B cell (primary cell): ENCODE measurements around the gene SMLR1. TPM values are rescaled to one million over a fixed set of nuclear protein-coding genes. Genes with fewer than 3 reads are reported as not detected.

Source experiments
- ATAC-seq: fragments of 200-7000 bp; cut with Tn5 transposase; one replicate; pipeline ENCODE4 v1.10.0; 2021; ENCODE audit warnings: low read depth, mild to moderate bottlenecking, moderate number of reproducible peaks, moderate library complexity
- CTCF ChIA-PET: fragments of 350-600 bp; sonication (Branson Sonifier 250); formaldehyde crosslinking; loops from one replicate; lab custom pipeline; 2021; ENCODE audit warnings: antibody characterized with exemption, inconsistent platforms; lab: Charles Lee
- POLR2A ChIA-PET: fragments of 350-600 bp; sonication (Branson Sonifier 250); formaldehyde crosslinking; loops from one replicate; lab custom pipeline; 2021; ENCODE audit warnings: antibody characterized with exemption; lab: Charles Lee
- DNase-seq: peaks from one replicate; pipeline ENCODE4 v3.0.0; 2013
- H2AFZ ChIP-seq: 2 replicates; pipeline ENCODE4 v1.6.1; 2012; ENCODE audit warnings: mild to moderate bottlenecking, low read depth, low read length; ENCODE audit not compliant: insufficient read depth, poor library complexity, severe bottlenecking
- H3K27ac ChIP-seq, 2 donors: 1 replicate in 1 of 2; 2 replicates in 1 of 2; pipeline ENCODE4 v1.5.1; 2012 to 2013; ENCODE audit warnings: low read length in 2 of 2, mild to moderate bottlenecking in 2 of 2, moderate library complexity in 1 of 2
- H3K27me3 ChIP-seq, 4 experiments: fragments of 200-600 bp in 1 of 4; sonication (generic) in 1 of 4; replicated peaks in 1 of 4; 1 replicate in 2 of 4; 2 replicates in 2 of 4; pipeline versions ENCODE4 v1.6.1 to v1.7.0; 2013 to 2016; ENCODE audit warnings: low read length in 3 of 4, mild to moderate bottlenecking in 2 of 4, mixed read lengths in 1 of 4, moderate library complexity in 1 of 4; ENCODE audit not compliant: insufficient read depth in 4 of 4, control insufficient read depth in 3 of 4; ENCODE audit errors: control extremely low read depth in 1 of 4
- H3K36me3 ChIP-seq, 2 experiments: replicated peaks in 1 of 2; 1 replicate in 1 of 2; 2 replicates in 1 of 2; pipeline versions ENCODE4 v1.6.1 to v1.7.1; 2013; ENCODE audit warnings: low read length in 1 of 2; ENCODE audit not compliant: insufficient read depth in 2 of 2, control insufficient read depth in 1 of 2; ENCODE audit errors: control extremely low read depth in 1 of 2, extremely low read depth in 1 of 2
- H3K4me1 ChIP-seq, 2 donors: fragments of 200-600 bp in 1 of 2; sonication (generic) in 1 of 2; 1 replicate in 1 of 2; 2 replicates in 1 of 2; pipeline versions ENCODE4 v1.5.1 to v1.6.1; 2013 to 2017; ENCODE audit warnings: low read length in 2 of 2; ENCODE audit not compliant: control insufficient read depth in 2 of 2, insufficient read depth in 2 of 2
- H3K4me2 ChIP-seq: replicated peaks from 2 replicates; pipeline ENCODE3; 2012; ENCODE audit warnings: mild to moderate bottlenecking, low read depth, low read length; ENCODE audit not compliant: poor library complexity, severe bottlenecking
- H3K4me3 ChIP-seq, 5 experiments: fragments of 200-600 bp in 1 of 5; sonication (generic) in 1 of 5; 1 replicate in 3 of 5; 2 replicates in 2 of 5; pipeline versions ENCODE4 v1.5.1 to v1.7.0; 2011 to 2016; ENCODE audit warnings: low read length in 4 of 5, mild to moderate bottlenecking in 4 of 5, low read depth in 2 of 5, control low read depth in 1 of 5, moderate library complexity in 1 of 5; ENCODE audit not compliant: insufficient read depth in 1 of 5; ENCODE audit errors: control extremely low read depth in 1 of 5, extremely low read depth in 1 of 5
- H3K79me2 ChIP-seq: fragments of 200-600 bp; sonication (generic); one replicate; pipeline ENCODE4 v1.6.0; 2016; ENCODE audit warnings: low read length; ENCODE audit not compliant: control insufficient read depth, insufficient read depth
- H3K9ac ChIP-seq: fragments of 200-600 bp; sonication (generic); 2 replicates; pipeline ENCODE4 v1.6.1; 2017; ENCODE audit warnings: mild to moderate bottlenecking, low read length, moderate library complexity
- H3K9me3 ChIP-seq, 3 donors: one replicate each; pipeline versions ENCODE4 v1.6.1 to v1.7.1; 2013; ENCODE audit warnings: low read length in 2 of 3; ENCODE audit not compliant: control insufficient read depth in 2 of 3, insufficient read depth in 1 of 3; ENCODE audit errors: control extremely low read depth in 1 of 3
- H4K20me1 ChIP-seq: 2 replicates; pipeline ENCODE4 v1.6.0; 2012; ENCODE audit warnings: mild to moderate bottlenecking, low read length; ENCODE audit not compliant: insufficient read depth, control insufficient read depth, poor library complexity, severe bottlenecking
- H3K27ac Mint-ChIP-seq: one replicate; pipeline ENCODE4 v1.8.0; 2021; ENCODE audit warnings: mixed read lengths
- H3K27me3 Mint-ChIP-seq: one replicate; pipeline ENCODE4 v1.8.0; 2021; ENCODE audit warnings: mixed read lengths
- H3K4me1 Mint-ChIP-seq: one replicate; pipeline ENCODE4 v1.8.0; 2021; ENCODE audit warnings: mixed read lengths
- H3K4me3 Mint-ChIP-seq: one replicate; pipeline ENCODE4 v1.8.0; 2021; ENCODE audit warnings: mixed read lengths
- H3K9me3 Mint-ChIP-seq: one replicate; pipeline ENCODE4 v1.8.0; 2022; ENCODE audit warnings: mixed read lengths; ENCODE audit not compliant: insufficient read depth
- EZH2 ChIP-seq: IDR thresholded peaks from 2 replicates; pipeline ENCODE4 v1.6.1; 2012; ENCODE audit warnings: borderline replicate concordance, low read depth, mild to moderate bottlenecking, moderate library complexity, low read length; ENCODE audit not compliant: insufficient read depth, poor library complexity, severe bottlenecking
- WGBS: methylation state at CpG from one replicate; pipeline ENCODE4 v1.1.5; 2013; ENCODE audit warnings: missing lambda C conversion rate; ENCODE audit not compliant: insufficient coverage; 5-methylcytosine and 5-hydroxymethylcytosine counted together
- intact Hi-C: fragments of 100-400 bp; cut with micrococcal nuclease; formaldehyde crosslinking; loops from one replicate; pipeline ENCODE4 v1.10.0; 2022
- polyA plus RNA-seq: library from polyadenylated mRNA; depleted of rRNA; stranded (reverse); fragments of >200 nt; gene quantifications from 2 replicates; pipeline ENCODE4 v1.2.3, GENCODE V29; 2012
- total RNA-seq, 2 donors: library from RNA; stranded (reverse); fragments of 120-200 nt in 1 of 2; gene quantifications; 1 replicate in 1 of 2; 2 replicates in 1 of 2; pipeline versions ENCODE4 v1.2.3 to v1.2.4, GENCODE V29; 2013 to 2022
- TF ChIP-seq, protein P1 (sequence below): fragments of 200-600 bp; IDR thresholded peaks from one replicate; pipeline ENCODE4 v1.8.0; 2022; ENCODE audit warnings: antibody characterized with exemption, mild to moderate bottlenecking

SMLR1 gene
- total and polyA plus RNA-seq, 2 donors (not counting 1 experiment from before 2014, with no cell fraction given), result not detected

- Histone ChIP-seq H3K36me3 (peaks cover 0 to 10% of the 10 kb centered on the region in 2 experiments), H3K27me3 (no peaks in the 10 kb centered on the region), H3K4me2 (no peak overlapping the region), H3K9me3 (no peaks in the 10 kb centered on the region), H3K4me3 (no peak overlapping the region), H3K4me1 (no peaks in the 10 kb centered on the region), H3K79me2 (no peaks in the 10 kb centered on the region), H3K27ac (no peak overlapping the region), H2AFZ (no peak overlapping the region), H4K20me1 (no peaks in the 10 kb centered on the region), H3K9ac (no peak overlapping the region)
- DNase-seq, result no peak
- TF ChIP-seq, protein P1, sequence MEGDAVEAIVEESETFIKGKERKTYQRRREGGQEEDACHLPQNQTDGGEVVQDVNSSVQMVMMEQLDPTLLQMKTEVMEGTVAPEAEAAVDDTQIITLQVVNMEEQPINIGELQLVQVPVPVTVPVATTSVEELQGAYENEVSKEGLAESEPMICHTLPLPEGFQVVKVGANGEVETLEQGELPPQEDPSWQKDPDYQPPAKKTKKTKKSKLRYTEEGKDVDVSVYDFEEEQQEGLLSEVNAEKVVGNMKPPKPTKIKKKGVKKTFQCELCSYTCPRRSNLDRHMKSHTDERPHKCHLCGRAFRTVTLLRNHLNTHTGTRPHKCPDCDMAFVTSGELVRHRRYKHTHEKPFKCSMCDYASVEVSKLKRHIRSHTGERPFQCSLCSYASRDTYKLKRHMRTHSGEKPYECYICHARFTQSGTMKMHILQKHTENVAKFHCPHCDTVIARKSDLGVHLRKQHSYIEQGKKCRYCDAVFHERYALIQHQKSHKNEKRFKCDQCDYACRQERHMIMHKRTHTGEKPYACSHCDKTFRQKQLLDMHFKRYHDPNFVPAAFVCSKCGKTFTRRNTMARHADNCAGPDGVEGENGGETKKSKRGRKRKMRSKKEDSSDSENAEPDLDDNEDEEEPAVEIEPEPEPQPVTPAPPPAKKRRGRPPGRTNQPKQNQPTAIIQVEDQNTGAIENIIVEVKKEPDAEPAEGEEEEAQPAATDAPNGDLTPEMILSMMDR, result no peak
- no peak for TF ChIP-seq EZH2
- CTCF ChIA-PET, result no interaction called here
- Mint-ChIP-seq H3K4me1 (no peaks in the 10 kb centered on the region), H3K4me3 (no peak overlapping the region), H3K27ac (no peak overlapping the region), H3K9me3 (no peaks in the 10 kb centered on the region), H3K27me3 (no peaks in the 10 kb centered on the region)
- POLR2A ChIA-PET, result no interaction called here
- WGBS, result no CpG with 5 or more reads among the region's 2 CpGs
- ATAC-seq, result no peak
- intact Hi-C loops, result no loop called here
Observed at GRCh38 chr6:130839379-130839778, 12.2 kb downstream of the SMLR1 start.

GRCh38 chr6:130840050-130840449 lies 12.8 kb downstream of the SMLR1 start:
- no peaks in the 10 kb centered on the region for H3K9me3 ChIP-seq
- H3K4me1 Mint-ChIP-seq, result no peaks in the 10 kb centered on the region
- H3K27ac Mint-ChIP-seq, result no peak overlapping the region
- H3K4me3 ChIP-seq, result no peak overlapping the region
- POLR2A ChIA-PET, result no interaction called here
- no peaks in the 10 kb centered on the region for H3K4me1 ChIP-seq
- H3K4me3 Mint-ChIP-seq, result no peak overlapping the region
- TF ChIP-seq EZH2, result no peak
- TF ChIP-seq, protein P1, result no peak
- no CpG with 5 or more reads among the region's 2 CpGs for WGBS
- H3K9me3 Mint-ChIP-seq, result no peaks in the 10 kb centered on the region
- no peak overlapping the region for H2AFZ ChIP-seq
- no peaks in the 10 kb centered on the region for H3K27me3 ChIP-seq
- DNase-seq (no peak), ATAC-seq (no peak)
- no peaks in the 10 kb centered on the region for H3K27me3 Mint-ChIP-seq
- H3K4me2 ChIP-seq, result no peak overlapping the region
- H3K79me2 ChIP-seq, result no peaks in the 10 kb centered on the region
- peaks cover 0 to 10% of the 10 kb centered on the region in 2 experiments for H3K36me3 ChIP-seq
- H3K9ac ChIP-seq, result no peak overlapping the region
- intact Hi-C loops, result no loop called here
- CTCF ChIA-PET, result no interaction called here
- no peak overlapping the region for H3K27ac ChIP-seq
- no peaks in the 10 kb centered on the region for H4K20me1 ChIP-seq
